HCT116 (cell line): ENCODE data around the gene EOLA2.

ENCODE experiments used
- EZH2 ChIP-seq: fragments of 200-600 bp; sonication (generic); IDR thresholded peaks from 2 replicates; pipeline ENCODE4 v1.6.1; 2017; ENCODE audit warnings: antibody characterized with exemption, mixed run types
- POLR2A ChIP-seq: IDR thresholded peaks from 2 replicates; pipeline ENCODE4 v1.7.0; 2011; ENCODE audit warnings: borderline replicate concordance; ENCODE audit not compliant: insufficient read depth, insufficient read length; ENCODE audit errors: extremely low read depth
- POLR2AphosphoS5 ChIP-seq: IDR thresholded peaks from 2 replicates; pipeline ENCODE4 v1.6.1; 2011; ENCODE audit warnings: mild to moderate bottlenecking, low read depth, low read length, moderate library complexity
- TF ChIP-seq, protein P1 (sequence below): IDR thresholded peaks from 2 replicates; pipeline ENCODE4 v1.6.1; 2012
- TF ChIP-seq, protein P2 (sequence below), 3 experiments: fragments of 200-600 bp in 1 of 3; sonication (generic) in 1 of 3; IDR thresholded peaks in 2 of 3; conservative IDR thresholded peaks in 1 of 3; 2 replicates each; pipeline ENCODE4 v1.5.1; 2012 to 2017; ENCODE audit warnings: low read depth in 2 of 3, low read length in 2 of 3, antibody characterized with exemption in 1 of 3, borderline replicate concordance in 1 of 3, control low read depth in 1 of 3, mild to moderate bottlenecking in 1 of 3, mixed read lengths in 1 of 3, mixed run types in 1 of 3, moderate library complexity in 1 of 3; ENCODE audit not compliant: insufficient read depth in 1 of 3

- TF ChIP-seq, protein P1, sequence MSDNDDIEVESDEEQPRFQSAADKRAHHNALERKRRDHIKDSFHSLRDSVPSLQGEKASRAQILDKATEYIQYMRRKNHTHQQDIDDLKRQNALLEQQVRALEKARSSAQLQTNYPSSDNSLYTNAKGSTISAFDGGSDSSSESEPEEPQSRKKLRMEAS, result no peak
- TF ChIP-seq, protein P2, sequence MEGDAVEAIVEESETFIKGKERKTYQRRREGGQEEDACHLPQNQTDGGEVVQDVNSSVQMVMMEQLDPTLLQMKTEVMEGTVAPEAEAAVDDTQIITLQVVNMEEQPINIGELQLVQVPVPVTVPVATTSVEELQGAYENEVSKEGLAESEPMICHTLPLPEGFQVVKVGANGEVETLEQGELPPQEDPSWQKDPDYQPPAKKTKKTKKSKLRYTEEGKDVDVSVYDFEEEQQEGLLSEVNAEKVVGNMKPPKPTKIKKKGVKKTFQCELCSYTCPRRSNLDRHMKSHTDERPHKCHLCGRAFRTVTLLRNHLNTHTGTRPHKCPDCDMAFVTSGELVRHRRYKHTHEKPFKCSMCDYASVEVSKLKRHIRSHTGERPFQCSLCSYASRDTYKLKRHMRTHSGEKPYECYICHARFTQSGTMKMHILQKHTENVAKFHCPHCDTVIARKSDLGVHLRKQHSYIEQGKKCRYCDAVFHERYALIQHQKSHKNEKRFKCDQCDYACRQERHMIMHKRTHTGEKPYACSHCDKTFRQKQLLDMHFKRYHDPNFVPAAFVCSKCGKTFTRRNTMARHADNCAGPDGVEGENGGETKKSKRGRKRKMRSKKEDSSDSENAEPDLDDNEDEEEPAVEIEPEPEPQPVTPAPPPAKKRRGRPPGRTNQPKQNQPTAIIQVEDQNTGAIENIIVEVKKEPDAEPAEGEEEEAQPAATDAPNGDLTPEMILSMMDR (IDR thresholded peaks at IDR 0.05 in 2 of 3, conservative IDR thresholded peaks at IDR 0.05 in 1 of 3; ENCODE audit: borderline replicate concordance in 1 of 3, insufficient read depth in 1 of 3, low read depth in 2 of 3, low read length in 2 of 3), result no peak
- TF ChIP-seq POLR2A (no peak), POLR2AphosphoS5 (no peak), EZH2 (no peak)
These were observed 49.3 kb upstream of the EOLA2 start for GRCh38 chrX:149987613-149988012.
